Choroid plexus epithelial cell (primary cell): ENCODE measurements around the gene MVB12B.

Experiments
- DNase-seq: peaks from one replicate; pipeline ENCODE4 v3.0.0-alpha.2; 2010; ENCODE audit warnings: low read depth
- H3K4me3 ChIP-seq: 2 replicates; pipeline ENCODE4 v1.5.1; 2011; ENCODE audit warnings: low read depth, mild to moderate bottlenecking, control low read depth, low read length, moderate library complexity
- TF ChIP-seq, protein P1 (sequence below): conservative IDR thresholded peaks from 2 replicates; pipeline ENCODE4 v1.5.1; 2011; ENCODE audit warnings: low read depth, mild to moderate bottlenecking, control low read depth, inconsistent platforms, low read length, moderate library complexity

MVB12B gene

DNA sequence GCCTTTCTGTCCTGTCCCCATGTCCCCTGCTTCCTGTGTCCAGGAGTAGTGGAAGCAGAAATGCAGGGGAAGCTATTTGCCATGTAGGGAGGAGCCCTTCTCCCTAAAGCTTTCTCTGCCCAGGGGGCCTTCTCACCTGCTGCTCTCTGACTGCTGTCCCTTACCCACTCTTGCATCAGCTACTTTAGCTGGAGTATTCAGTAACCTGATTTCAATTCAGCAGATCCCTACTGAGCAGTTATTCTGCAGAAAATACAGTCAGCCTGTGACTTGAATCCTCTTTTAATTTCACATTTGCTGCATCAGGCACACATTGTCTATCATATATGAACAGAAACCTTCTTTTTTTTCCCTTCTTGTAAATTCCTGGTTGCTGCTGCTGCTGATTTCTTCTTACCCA, 90.4 kb downstream of the MVB12B start:
- no peak overlapping the region for H3K4me3 ChIP-seq
- TF ChIP-seq, protein P1, sequence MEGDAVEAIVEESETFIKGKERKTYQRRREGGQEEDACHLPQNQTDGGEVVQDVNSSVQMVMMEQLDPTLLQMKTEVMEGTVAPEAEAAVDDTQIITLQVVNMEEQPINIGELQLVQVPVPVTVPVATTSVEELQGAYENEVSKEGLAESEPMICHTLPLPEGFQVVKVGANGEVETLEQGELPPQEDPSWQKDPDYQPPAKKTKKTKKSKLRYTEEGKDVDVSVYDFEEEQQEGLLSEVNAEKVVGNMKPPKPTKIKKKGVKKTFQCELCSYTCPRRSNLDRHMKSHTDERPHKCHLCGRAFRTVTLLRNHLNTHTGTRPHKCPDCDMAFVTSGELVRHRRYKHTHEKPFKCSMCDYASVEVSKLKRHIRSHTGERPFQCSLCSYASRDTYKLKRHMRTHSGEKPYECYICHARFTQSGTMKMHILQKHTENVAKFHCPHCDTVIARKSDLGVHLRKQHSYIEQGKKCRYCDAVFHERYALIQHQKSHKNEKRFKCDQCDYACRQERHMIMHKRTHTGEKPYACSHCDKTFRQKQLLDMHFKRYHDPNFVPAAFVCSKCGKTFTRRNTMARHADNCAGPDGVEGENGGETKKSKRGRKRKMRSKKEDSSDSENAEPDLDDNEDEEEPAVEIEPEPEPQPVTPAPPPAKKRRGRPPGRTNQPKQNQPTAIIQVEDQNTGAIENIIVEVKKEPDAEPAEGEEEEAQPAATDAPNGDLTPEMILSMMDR: no peak
- no peak for DNase-seq

DNA sequence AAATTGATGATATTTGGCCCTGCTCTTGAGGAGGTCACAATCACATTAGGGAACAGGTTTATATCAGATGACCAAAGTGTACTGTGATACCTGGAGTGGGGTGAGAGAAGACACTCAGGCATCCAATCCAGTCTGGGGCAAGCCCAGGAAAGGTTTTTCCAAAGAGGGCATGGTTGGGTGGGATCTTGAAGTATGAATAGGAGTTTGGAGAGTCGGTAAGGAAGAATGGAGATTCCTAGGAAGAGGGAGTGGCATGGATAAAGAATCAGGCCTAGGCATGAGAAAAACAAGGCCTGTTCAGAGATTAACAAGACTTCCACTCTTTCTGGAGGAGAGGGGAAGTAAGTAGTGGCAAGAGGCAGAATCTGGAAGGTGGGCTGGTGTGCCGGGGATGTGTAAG, 91.1 kb downstream of the MVB12B start:
- no peak overlapping the region for H3K4me3 ChIP-seq
- DNase-seq: no peak
- TF ChIP-seq, protein P1: no peak

GRCh38 chr9:126418608-126419007, 92.0 kb downstream of the MVB12B start:
- TF ChIP-seq, protein P1: no peak
- no peak for DNase-seq
- H3K4me3 ChIP-seq: no peak overlapping the region

DNA sequence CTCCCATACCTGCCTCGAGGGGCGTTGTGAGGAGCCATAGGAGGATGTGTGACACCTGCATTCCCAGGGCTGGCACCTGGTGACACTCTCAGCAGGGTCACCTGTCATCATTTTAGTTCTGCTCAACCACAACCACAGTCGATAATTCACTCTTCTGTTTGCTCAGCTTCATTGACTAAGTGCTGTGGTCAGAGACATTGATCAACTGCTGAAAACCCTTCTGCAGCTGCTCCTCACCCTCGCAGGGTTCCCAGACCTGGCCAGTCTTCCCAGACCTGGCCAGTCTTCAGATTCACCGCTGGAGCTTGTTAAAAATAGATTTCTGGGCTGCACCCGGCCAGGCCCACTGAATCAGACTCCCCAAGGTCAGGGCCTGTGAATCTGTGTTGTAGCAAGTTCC, 92.8 kb downstream of the MVB12B start:
- no peak overlapping the region for H3K4me3 ChIP-seq
- no peak for DNase-seq
- TF ChIP-seq, protein P1: no peak

DNA sequence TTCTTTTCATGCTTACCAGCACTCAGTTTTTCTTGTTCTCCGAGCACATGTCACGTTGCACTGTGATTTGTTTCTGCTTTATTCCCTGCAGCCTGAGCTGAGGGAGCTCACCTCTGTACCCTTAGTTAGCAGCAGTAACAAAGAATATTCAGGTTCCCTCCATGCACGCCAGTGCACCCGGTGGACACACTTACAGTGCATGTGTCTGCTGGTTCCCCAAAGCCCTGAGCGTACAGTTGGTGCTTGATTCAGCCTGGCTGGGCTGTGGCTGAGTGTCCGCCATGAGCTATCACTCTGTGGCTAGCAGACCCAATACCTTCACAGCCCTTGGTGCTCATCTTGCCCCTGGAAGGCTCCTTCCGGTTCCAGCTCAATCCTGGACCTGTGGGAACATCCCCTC, 93.5 kb downstream of the MVB12B start:
- no peak for DNase-seq
- no peak overlapping the region for H3K4me3 ChIP-seq
- TF ChIP-seq, protein P1: no peak

GRCh38 chr9:126420643-126421564, 94.3 kb downstream of the MVB12B start:
- peak; percentile 30 for DNase-seq
- no peak overlapping the region for H3K4me3 ChIP-seq
- TF ChIP-seq, protein P1: no peak
